Loucy (cell line): ENCODE results near the gene PWP2.

ENCODE experiments used
- H2AFZ ChIP-seq: fragments of 200-600 bp; sonication (generic); 2 replicates; pipeline ENCODE4 v1.6.0; 2016; ENCODE audit warnings: antibody characterized with exemption, mild to moderate bottlenecking, low read length, moderate library complexity
- H3F3A ChIP-seq: fragments of 200-600 bp; 2 replicates; pipeline ENCODE4 v1.6.0; 2016; ENCODE audit warnings: antibody characterized with exemption, low read depth, mild to moderate bottlenecking
- H3K27me3 ChIP-seq: fragments of 200-600 bp; sonication (generic); 2 replicates; pipeline ENCODE4 v1.6.1; 2014; ENCODE audit warnings: low read length, mild to moderate bottlenecking; ENCODE audit not compliant: insufficient read depth, poor library complexity, severe bottlenecking
- H3K36me3 ChIP-seq: fragments of 200-600 bp; sonication (generic); 2 replicates; pipeline ENCODE4 v1.6.1; 2016; ENCODE audit warnings: low read length; ENCODE audit not compliant: insufficient read depth
- H3K4me1 ChIP-seq: fragments of 200-600 bp; sonication (generic); 2 replicates; pipeline ENCODE4 v1.5.1; 2014; ENCODE audit warnings: low read length, mild to moderate bottlenecking; ENCODE audit not compliant: insufficient read depth, poor library complexity, severe bottlenecking
- H3K4me2 ChIP-seq: fragments of 200-600 bp; sonication (generic); 2 replicates; pipeline ENCODE4 v1.6.0; 2014; ENCODE audit warnings: antibody characterized with exemption, low read length, low read depth, mild to moderate bottlenecking; ENCODE audit not compliant: poor library complexity, severe bottlenecking
- H3K4me3 ChIP-seq: fragments of 200-600 bp; sonication (generic); 2 replicates; pipeline ENCODE4 v1.5.1; 2014; ENCODE audit warnings: low read length, mild to moderate bottlenecking, mixed read lengths; ENCODE audit not compliant: poor library complexity, severe bottlenecking
- H3K79me2 ChIP-seq: fragments of 200-600 bp; sonication (generic); 2 replicates; pipeline ENCODE4 v1.6.1; 2014; ENCODE audit warnings: low read length; ENCODE audit not compliant: insufficient read depth
- H3K9ac ChIP-seq: fragments of 200-600 bp; sonication (generic); 2 replicates; pipeline ENCODE4 v1.6.0; 2014; ENCODE audit warnings: mild to moderate bottlenecking, low read depth, low read length, moderate library complexity; ENCODE audit not compliant: poor library complexity, severe bottlenecking
- H3K9me2 ChIP-seq: fragments of 200-600 bp; sonication (generic); replicated peaks from 2 replicates; pipeline ENCODE4 v1.6.1; 2016; ENCODE audit warnings: low read depth, low read length, mixed read lengths
- H3K9me3 ChIP-seq: fragments of 200-600 bp; sonication (generic); 2 replicates; pipeline ENCODE4 v1.6.1; 2014; ENCODE audit warnings: mild to moderate bottlenecking, antibody characterized with exemption, low read length, low read depth; ENCODE audit not compliant: insufficient read depth
- H4K20me1 ChIP-seq: fragments of 200-600 bp; sonication (generic); 2 replicates; pipeline ENCODE4 v1.6.0; 2014; ENCODE audit warnings: antibody characterized with exemption, low read length, mild to moderate bottlenecking; ENCODE audit not compliant: insufficient read depth, poor library complexity, severe bottlenecking
- CTCF ChIP-seq: fragments of 200-600 bp; sonication (generic); conservative IDR thresholded peaks from 2 replicates; pipeline ENCODE4 v1.5.1; 2014; ENCODE audit warnings: mild to moderate bottlenecking, antibody characterized with exemption, low read length
- EZH2phosphoT487 ChIP-seq: fragments of 200-600 bp; IDR thresholded peaks from 2 replicates; pipeline ENCODE4 v1.6.1; 2018; ENCODE audit warnings: antibody characterized with exemption, mild to moderate bottlenecking, moderate library complexity, borderline replicate concordance

The PWP2 gene

GRCh38 chr21:44082648-44083440 is 24.4 kb upstream of the PWP2 start:
- Histone ChIP-seq H4K20me1 (no peaks in the 10 kb centered on the region), H3K9me3 (no peaks in the 10 kb centered on the region), H3K36me3 (peaks cover 85% of the 10 kb centered on the region; the same call in 1 of the 2 replicates), H3K4me2 (no peak overlapping the region), H3K9me2 (no peaks in the 10 kb centered on the region), H3K4me1 (peaks cover 7% of the 10 kb centered on the region), H3K9ac (no peak overlapping the region), H3K4me3 (no peak overlapping the region), H3K27me3 (no peaks in the 10 kb centered on the region), H3K79me2 (no peaks in the 10 kb centered on the region), H3F3A (no peaks in the 10 kb centered on the region), H2AFZ (no peak overlapping the region)
- TF ChIP-seq EZH2phosphoT487, result no peak
- no peak for TF ChIP-seq CTCF

GRCh38 chr21:44083631-44084291 is 23.4 kb upstream of the PWP2 start:
- no peaks in the 10 kb centered on the region for H3F3A ChIP-seq
- H3K36me3 ChIP-seq, result peaks cover 87% of the 10 kb centered on the region; the same call in 1 of the 2 replicates
- H3K4me3 ChIP-seq, result no peak overlapping the region
- H3K9ac ChIP-seq, result no peak overlapping the region
- peaks cover 7% of the 10 kb centered on the region for H3K4me1 ChIP-seq
- no peaks in the 10 kb centered on the region for H3K27me3 ChIP-seq
- no peaks in the 10 kb centered on the region for H3K79me2 ChIP-seq
- no peak for TF ChIP-seq EZH2phosphoT487
- no peak for TF ChIP-seq CTCF
- no peak overlapping the region for H3K4me2 ChIP-seq
- H4K20me1 ChIP-seq, result no peaks in the 10 kb centered on the region
- no peaks in the 10 kb centered on the region for H3K9me2 ChIP-seq
- no peak overlapping the region for H2AFZ ChIP-seq
- no peaks in the 10 kb centered on the region for H3K9me3 ChIP-seq

GRCh38 chr21:44084496-44085241 is 22.5 kb upstream of the PWP2 start:
- no peaks in the 10 kb centered on the region for H3F3A ChIP-seq
- no peak overlapping the region for H2AFZ ChIP-seq
- H3K27me3 ChIP-seq, result no peaks in the 10 kb centered on the region
- H3K4me2 ChIP-seq, result no peak overlapping the region
- no peaks in the 10 kb centered on the region for H4K20me1 ChIP-seq
- no peaks in the 10 kb centered on the region for H3K9me3 ChIP-seq
- peaks cover 7% of the 10 kb centered on the region for H3K4me1 ChIP-seq
- TF ChIP-seq EZH2phosphoT487 (no peak), CTCF (no peak)
- H3K9ac ChIP-seq, result no peak overlapping the region
- H3K4me3 ChIP-seq, result no peak overlapping the region
- no peaks in the 10 kb centered on the region for H3K9me2 ChIP-seq
- peaks cover 83% of the 10 kb centered on the region; the same call in 1 of the 2 replicates for H3K36me3 ChIP-seq
- no peaks in the 10 kb centered on the region for H3K79me2 ChIP-seq
